A673 (cell line): ENCODE measurements around the gene OST4.

ENCODE experiments used
- CTCF ChIP-seq: fragments of 300-800, 200-600 bp; sonication (generic); conservative IDR thresholded peaks from 2 replicates; pipeline ENCODE4 v1.5.1; 2017; ENCODE audit warnings: low read depth, mild to moderate bottlenecking, antibody characterized with exemption, low read length, moderate library complexity, mixed read lengths
- EZH2 ChIP-seq: fragments of 200-600 bp; sonication (generic); IDR thresholded peaks from 2 replicates; pipeline ENCODE4 v1.6.1; 2017; ENCODE audit warnings: borderline replicate concordance, low read depth, mild to moderate bottlenecking, mixed read lengths, antibody characterized with exemption, low read length; ENCODE audit not compliant: poor library complexity, severe bottlenecking

GRCh38 chr2:27093430-27094352 lies 22.2 kb upstream of the OST4 start:
- TF ChIP-seq CTCF (no peak), EZH2 (no peak)
